Breast epithelium (tissue), 3 donors: ENCODE results near the gene CD72.

Experiments used
- POLR2A ChIP-seq: fragments of 450-650 bp; IDR thresholded peaks from one replicate; pipeline ENCODE4 v1.6.1; 2016; ENCODE audit warnings: antibody characterized with exemption, mild to moderate bottlenecking, moderate library complexity
- POLR2AphosphoS5 ChIP-seq, 3 donors: sonication (generic); formaldehyde crosslinking; IDR thresholded peaks; one replicate each; pipeline ENCODE4 v1.6.1; 2017; ENCODE audit warnings: antibody characterized with exemption in 3 of 3

GRCh38 chr9:35579130-35579529 is 39.1 kb downstream of the CD72 start:
- TF ChIP-seq POLR2AphosphoS5 (IDR thresholded peaks at IDR 0.05), result no peak
- TF ChIP-seq POLR2A, result no peak
